LNCAP (cell line): ENCODE measurements around the gene GIN1.
A peak's percentile ranks its signal among the peaks of the same experiment; 100 is the strongest.

Experiments used
- TF ChIP-seq, protein P1 (sequence below): fragments of 450-650 bp; IDR thresholded peaks from 2 replicates; pipeline ENCODE4 v1.5.1; 2017; ENCODE audit warnings: mild to moderate bottlenecking

The GIN1 gene, protein sequence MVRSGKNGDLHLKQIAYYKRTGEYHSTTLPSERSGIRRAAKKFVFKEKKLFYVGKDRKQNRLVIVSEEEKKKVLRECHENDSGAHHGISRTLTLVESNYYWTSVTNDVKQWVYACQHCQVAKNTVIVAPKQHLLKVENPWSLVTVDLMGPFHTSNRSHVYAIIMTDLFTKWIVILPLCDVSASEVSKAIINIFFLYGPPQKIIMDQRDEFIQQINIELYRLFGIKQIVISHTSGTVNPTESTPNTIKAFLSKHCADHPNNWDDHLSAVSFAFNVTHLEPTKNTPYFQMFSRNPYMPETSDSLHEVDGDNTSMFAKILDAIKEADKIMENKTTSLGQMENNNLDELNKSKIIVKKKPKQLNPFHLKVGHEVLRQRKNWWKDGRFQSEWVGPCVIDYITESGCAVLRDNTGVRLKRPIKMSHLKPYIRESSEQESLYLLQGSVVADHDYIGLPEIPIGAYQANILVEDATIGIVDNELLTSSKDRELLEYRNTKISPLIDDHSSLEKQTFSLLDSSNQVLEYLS

DNA sequence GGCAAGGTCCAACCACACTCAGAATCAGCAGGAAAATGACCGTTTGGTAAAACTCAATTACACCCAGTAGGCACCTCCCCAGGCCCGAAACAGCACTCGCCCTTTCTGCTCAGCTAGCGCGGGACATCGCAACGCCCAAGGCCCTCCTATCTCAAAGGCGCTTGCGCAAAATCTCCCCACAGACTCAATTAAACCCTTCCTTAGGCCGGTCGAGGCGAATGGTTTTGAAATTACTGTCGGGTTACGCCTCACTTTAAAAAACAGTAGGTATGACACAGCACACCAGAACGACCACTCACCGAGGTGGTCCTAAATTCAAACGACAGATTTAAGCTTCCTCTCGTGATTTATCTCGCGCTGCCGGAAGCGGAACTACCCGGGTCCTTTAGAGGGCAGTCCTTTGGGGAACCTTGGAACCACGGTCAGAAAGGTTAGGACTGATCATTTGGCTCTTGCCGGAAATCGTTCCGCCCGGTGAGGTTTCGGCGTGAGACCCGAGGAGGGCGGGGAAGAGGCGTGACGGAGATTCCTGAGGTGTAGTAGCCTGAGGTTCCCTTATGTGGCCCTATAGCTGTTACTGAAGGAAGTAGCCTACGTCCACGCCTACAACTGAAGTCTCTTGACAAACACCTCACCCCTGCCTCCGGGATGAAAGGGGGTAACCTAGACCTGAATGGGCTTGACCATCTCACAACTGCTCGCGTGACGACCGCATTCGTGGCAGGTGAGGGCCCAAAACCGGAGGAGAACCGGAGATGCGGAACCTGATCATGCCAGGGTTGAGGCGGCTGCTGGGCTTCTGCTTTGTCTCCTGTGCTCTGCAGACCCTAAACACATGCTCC lies at the start of gene GIN1, which contains the start of gene PPIP5K2:
GIN1 (minus strand) TSS at position 374 of the 842 bp plus-strand sequence. CDS start 11,431 bp downstream, outside the sequence.
PPIP5K2 (plus strand) TSS at position 537 of the 842 bp plus-strand sequence. CDS start 9,289 bp downstream, outside the sequence.
- TF ChIP-seq, protein P1, sequence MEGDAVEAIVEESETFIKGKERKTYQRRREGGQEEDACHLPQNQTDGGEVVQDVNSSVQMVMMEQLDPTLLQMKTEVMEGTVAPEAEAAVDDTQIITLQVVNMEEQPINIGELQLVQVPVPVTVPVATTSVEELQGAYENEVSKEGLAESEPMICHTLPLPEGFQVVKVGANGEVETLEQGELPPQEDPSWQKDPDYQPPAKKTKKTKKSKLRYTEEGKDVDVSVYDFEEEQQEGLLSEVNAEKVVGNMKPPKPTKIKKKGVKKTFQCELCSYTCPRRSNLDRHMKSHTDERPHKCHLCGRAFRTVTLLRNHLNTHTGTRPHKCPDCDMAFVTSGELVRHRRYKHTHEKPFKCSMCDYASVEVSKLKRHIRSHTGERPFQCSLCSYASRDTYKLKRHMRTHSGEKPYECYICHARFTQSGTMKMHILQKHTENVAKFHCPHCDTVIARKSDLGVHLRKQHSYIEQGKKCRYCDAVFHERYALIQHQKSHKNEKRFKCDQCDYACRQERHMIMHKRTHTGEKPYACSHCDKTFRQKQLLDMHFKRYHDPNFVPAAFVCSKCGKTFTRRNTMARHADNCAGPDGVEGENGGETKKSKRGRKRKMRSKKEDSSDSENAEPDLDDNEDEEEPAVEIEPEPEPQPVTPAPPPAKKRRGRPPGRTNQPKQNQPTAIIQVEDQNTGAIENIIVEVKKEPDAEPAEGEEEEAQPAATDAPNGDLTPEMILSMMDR = no peak

DNA sequence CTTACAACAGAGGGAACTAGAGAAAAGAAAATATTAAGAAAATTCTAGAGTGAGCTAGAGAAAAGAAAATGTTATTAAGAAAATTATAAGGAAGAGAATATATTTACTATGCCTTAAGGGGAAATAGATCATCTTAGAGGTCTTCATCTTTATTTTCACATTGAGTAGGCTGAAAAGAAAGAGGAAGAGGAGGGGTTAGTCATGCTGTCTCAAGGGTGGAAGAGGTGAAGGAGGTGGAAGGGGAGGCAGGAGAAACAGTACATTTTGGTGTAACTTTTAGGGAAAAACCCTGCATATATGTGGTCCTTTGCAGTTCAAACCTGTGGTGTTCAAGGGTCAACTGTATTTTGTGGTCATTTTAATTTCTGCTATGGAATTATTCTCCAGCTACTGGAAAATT lies 46.8 kb upstream of the GIN1 start:
- TF ChIP-seq, protein P1 = no peak

DNA sequence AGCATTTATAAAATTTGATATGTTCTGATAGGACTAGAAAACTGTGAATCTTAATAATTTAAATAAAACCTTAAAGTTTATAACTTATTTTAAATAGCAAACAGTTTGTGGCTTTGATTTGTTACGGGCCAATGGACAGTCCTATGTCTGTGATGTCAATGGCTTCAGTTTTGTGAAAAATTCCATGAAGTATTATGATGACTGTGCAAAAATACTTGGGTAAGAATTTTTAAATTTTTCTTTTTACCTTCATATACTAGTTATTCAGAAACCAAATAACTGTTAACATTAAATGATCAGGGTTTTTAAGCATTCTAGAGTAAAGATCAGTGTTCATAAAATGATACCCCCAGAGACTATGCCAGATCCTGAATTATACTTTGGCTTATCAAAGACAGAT lies 31.2 kb upstream of the GIN1 start:
- TF ChIP-seq, protein P1 = no peak

DNA sequence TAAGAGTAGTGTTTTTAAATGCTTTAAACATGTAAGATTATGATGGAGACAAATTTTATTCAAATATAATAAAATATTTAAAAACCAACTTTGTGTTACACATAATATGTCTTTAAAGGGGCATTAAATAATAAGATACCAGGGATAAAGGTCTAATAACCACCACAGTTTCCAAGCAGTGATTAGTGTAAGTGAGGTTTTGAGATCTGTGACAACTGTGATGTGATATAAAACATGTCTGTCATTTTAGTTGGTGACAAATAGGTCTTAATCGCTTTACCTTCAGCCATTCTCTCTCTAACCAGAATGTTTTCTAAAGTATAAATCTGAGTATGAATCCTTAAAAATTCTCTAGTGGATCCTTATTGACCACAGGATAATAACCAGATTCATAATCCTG lies 28.3 kb upstream of the GIN1 start:
- TF ChIP-seq, protein P1 = no peak

DNA sequence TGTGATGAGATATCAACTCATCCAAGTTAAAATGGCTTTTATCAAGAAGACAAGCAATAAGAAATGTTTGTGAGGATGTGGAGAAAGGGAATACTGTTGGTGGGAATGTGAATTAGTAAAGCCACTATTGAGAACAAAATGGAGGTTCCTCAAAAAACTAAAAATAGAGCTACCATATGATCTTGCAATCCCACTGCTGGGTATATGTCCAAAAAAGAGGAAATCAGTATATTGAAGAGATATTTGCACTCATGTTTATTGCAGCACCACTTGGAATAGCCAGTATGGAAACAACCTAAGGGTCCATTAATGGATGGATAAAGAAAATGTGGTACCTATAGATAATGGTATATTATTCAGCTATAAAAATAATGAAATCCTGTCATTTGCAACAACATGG lies 25.3 kb upstream of the GIN1 start:
- TF ChIP-seq, protein P1 = no peak

DNA sequence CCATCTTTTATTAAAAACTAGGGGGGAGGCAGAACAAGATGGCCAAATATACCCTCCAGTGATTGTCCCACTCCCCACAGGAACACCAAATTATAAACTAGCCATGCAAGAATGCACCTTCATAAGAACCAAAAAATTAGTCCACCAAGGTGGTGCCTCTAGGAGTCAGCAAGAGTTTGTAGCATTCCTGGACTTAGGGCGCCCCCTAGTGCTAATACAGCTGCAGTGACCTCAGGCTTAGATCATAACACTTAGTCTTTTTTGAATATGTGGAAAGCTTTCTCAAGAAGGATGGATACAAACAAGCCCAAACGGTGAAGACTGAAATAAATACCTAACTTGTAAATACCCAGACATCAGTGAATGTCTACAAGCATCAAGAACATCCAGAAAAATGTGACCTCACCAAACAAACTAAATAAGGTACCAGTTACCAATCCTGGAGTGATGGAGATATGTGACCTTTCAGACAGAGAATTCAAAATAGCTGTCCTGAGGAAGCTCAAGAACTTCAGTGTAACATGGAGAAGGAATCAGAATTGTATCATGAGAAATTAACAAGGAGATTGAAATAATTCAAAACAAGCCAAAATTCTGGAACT lies 19.4 kb upstream of the GIN1 start:
- TF ChIP-seq, protein P1 = peak; percentile 92

DNA sequence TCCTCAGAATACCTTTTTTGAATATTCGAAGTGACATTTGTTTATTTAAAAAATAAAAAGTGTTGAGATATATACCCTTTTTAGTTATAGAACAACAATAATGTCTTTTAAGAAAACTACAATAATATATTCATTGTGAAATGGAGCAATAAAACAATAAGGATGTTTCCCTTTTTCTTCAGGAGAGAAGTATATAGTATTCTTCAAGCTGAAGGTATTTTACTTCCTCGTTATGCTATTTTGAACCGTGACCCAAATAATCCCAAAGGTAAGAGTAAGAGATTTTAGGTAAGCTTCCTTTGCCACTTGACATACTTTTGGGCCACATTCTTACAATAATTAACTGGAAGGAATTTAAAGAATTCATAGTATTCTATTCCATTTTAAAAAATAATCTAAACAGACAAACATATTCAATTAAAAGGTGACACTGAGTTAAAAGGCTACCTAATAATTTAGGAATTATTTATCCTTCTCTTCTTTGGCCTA lies 18.3 kb upstream of the GIN1 start:
- TF ChIP-seq, protein P1 = no peak
